Measurements from ENCODE around the gene FGF23.

GRCh38 chr12:4324366-4324765, 55.1 kb downstream of the FGF23 start:
- no peak for TF ChIP-seq CTCF (conservative IDR thresholded peaks at IDR 0.05; ENCODE audit: low read depth, low read length)
- TF ChIP-seq EZH2 (IDR thresholded peaks at IDR 0.05; ENCODE audit: borderline replicate concordance, low read depth, low read length, poor library complexity, severe bottlenecking) = no peak

Measured in A673 (cell line).